ENCODE results near the gene SERPINC1.
"Not testable (repeated sequence)": the region's sequence is repeated elsewhere in the genome, so short reads cannot be mapped to it uniquely, and the experiment has no call there.

The SERPINC1 gene

GRCh38 chr1:173917149-173917548 is at the start of gene SERPINC1:
Gene SERPINC1 (minus strand): TSS chr1:173917327. CDS start chr1:173917259, 68 bp downstream.
- H3K27ac ChIP-seq, result no peak within 1 kb of the TSS
- no peak for TF ChIP-seq CTCF (conservative IDR thresholded peaks at IDR 0.05)

GRCh38 chr1:173965896-173966295 is 48.8 kb upstream of the SERPINC1 start:
- not testable (repeated sequence) for H3K27ac ChIP-seq

GRCh38 chr1:173963477-173963876 is 46.4 kb upstream of the SERPINC1 start:
- no peak for TF ChIP-seq CTCF (conservative IDR thresholded peaks at IDR 0.05)
- H3K27ac ChIP-seq, result no peak overlapping the region

- H3K27ac ChIP-seq, result no peak overlapping the region
Measured at GRCh38 chr1:173960625-173961024, 43.5 kb upstream of the SERPINC1 start.

GRCh38 chr1:173954179-173954578 is 37.1 kb upstream of the SERPINC1 start:
- no peak overlapping the region for H3K27ac ChIP-seq

More at GRCh38 chr1:173960625-173961024, 43.5 kb upstream of the SERPINC1 start:
- TF ChIP-seq CTCF (conservative IDR thresholded peaks at IDR 0.05), result no peak

GRCh38 chr1:173948594-173948993 is 31.5 kb upstream of the SERPINC1 start:
- no peak overlapping the region for H3K27ac ChIP-seq
- TF ChIP-seq CTCF (conservative IDR thresholded peaks at IDR 0.05), result no peak

More at GRCh38 chr1:173954179-173954578, 37.1 kb upstream of the SERPINC1 start:
- TF ChIP-seq CTCF (conservative IDR thresholded peaks at IDR 0.05), result no peak

- no peak overlapping the region for H3K27ac ChIP-seq
- no peak for TF ChIP-seq CTCF (conservative IDR thresholded peaks at IDR 0.05)
Measured at GRCh38 chr1:173946380-173946921, 29.3 kb upstream of the SERPINC1 start.

GRCh38 chr1:173937062-173937461 is 19.9 kb upstream of the SERPINC1 start:
- TF ChIP-seq CTCF (conservative IDR thresholded peaks at IDR 0.05), result no peak
- H3K27ac ChIP-seq, result no peak overlapping the region
